A673 (cell line): ENCODE data around the gene ADGRD1. TPM values are rescaled to one million over a fixed set of nuclear protein-coding genes. Genes with fewer than 3 reads are reported as not detected.
A peak's percentile ranks its signal among the peaks of the same experiment; 100 is the strongest.

Experiments used
- BruUV-seq: library from RNA; stranded (reverse); fragments of 400-500 nt; replicated peaks from 2 replicates; lab custom pipeline; 2021; lab: Mats Ljungman, UMichigan
- CTCF ChIA-PET: fragments of 300-600 bp; sonication (Branson Sonifier 250); formaldehyde crosslinking; loops from one replicate; lab custom pipeline; 2022; ENCODE audit warnings: antibody characterized with exemption; lab: Charles Lee
- POLR2A ChIA-PET: fragments of 300-600 bp; sonication (Branson Sonifier 250); formaldehyde crosslinking; loops from one replicate; lab custom pipeline; 2022; ENCODE audit warnings: antibody characterized with exemption; ENCODE audit not compliant: low non-redundant PET; lab: Charles Lee
- DNase-seq: peaks from one replicate; pipeline ENCODE4 v3.0.0-alpha.2; 2015; ENCODE audit warnings: low spot score
- H3K27ac ChIP-seq: fragments of 200-600 bp; sonication (generic); 2 replicates; pipeline ENCODE4 v1.5.1; 2016; ENCODE audit warnings: mixed run types, low read depth, mild to moderate bottlenecking, mixed read lengths, antibody characterized with exemption, low read length; ENCODE audit not compliant: poor library complexity, severe bottlenecking
- H3K27me3 ChIP-seq: fragments of 200-600 bp; sonication (generic); replicated peaks from 2 replicates; pipeline ENCODE4 v1.6.1; 2017; ENCODE audit warnings: mixed run types, low read depth, mild to moderate bottlenecking, mixed read lengths, antibody characterized with exemption, low read length; ENCODE audit not compliant: insufficient read depth, poor library complexity
- H3K36me3 ChIP-seq: fragments of 200-600 bp; sonication (generic); 2 replicates; pipeline ENCODE4 v1.6.1; 2016; ENCODE audit warnings: mixed run types, mild to moderate bottlenecking, mixed read lengths, antibody characterized with exemption, low read length; ENCODE audit not compliant: insufficient read depth, poor library complexity, severe bottlenecking
- H3K4me1 ChIP-seq: fragments of 200-600 bp; sonication (generic); 2 replicates; pipeline ENCODE4 v1.6.1; 2017; ENCODE audit warnings: mixed run types, mild to moderate bottlenecking, mixed read lengths, antibody characterized with exemption, low read length; ENCODE audit not compliant: insufficient read depth, poor library complexity, severe bottlenecking
- H3K4me3 ChIP-seq: fragments of 200-600 bp; sonication (generic); 2 replicates; pipeline ENCODE4 v1.5.1; 2016; ENCODE audit warnings: low read depth, mixed run types, mild to moderate bottlenecking, mixed read lengths, low read length; ENCODE audit not compliant: poor library complexity, severe bottlenecking
- H3K9me3 ChIP-seq: fragments of 200-600 bp; sonication (generic); 2 replicates; pipeline ENCODE4 v1.6.1; 2016; ENCODE audit warnings: mixed run types, low read depth, mild to moderate bottlenecking, mixed read lengths, antibody characterized with exemption, low read length; ENCODE audit not compliant: poor library complexity, severe bottlenecking
- CTCF ChIP-seq: fragments of 300-800, 200-600 bp; sonication (generic); conservative IDR thresholded peaks from 2 replicates; pipeline ENCODE4 v1.5.1; 2017; ENCODE audit warnings: low read depth, mild to moderate bottlenecking, antibody characterized with exemption, low read length, moderate library complexity, mixed read lengths
- EZH2 ChIP-seq: fragments of 200-600 bp; sonication (generic); IDR thresholded peaks from 2 replicates; pipeline ENCODE4 v1.6.1; 2017; ENCODE audit warnings: borderline replicate concordance, low read depth, mild to moderate bottlenecking, mixed read lengths, antibody characterized with exemption, low read length; ENCODE audit not compliant: poor library complexity, severe bottlenecking
- intact Hi-C: fragments of 100-400 bp; cut with micrococcal nuclease; formaldehyde crosslinking; loops from one replicate; pipeline ENCODE4 v1.10.0; 2022; ENCODE audit not compliant: unreplicated experiment
- total RNA-seq: library from RNA; stranded (reverse); gene quantifications from 2 replicates; pipeline ENCODE4 v1.2.3, GENCODE V29; 2021

The ADGRD1 gene
- total RNA-seq, 1 experiment from 2014 or later = not detected

- H3K36me3 ChIP-seq = no peaks in the 10 kb centered on the region
- no peak overlapping the region for H3K4me3 ChIP-seq
- POLR2A ChIA-PET = no interaction called here
- H3K27me3 ChIP-seq = no peaks in the 10 kb centered on the region
- CTCF ChIA-PET = no interaction called here
- BruUV-seq = no TSS peak
- H3K27ac ChIP-seq = no peak overlapping the region
- intact Hi-C loops = no loop called here
- no peaks in the 10 kb centered on the region for H3K4me1 ChIP-seq
- TF ChIP-seq EZH2 (no peak), CTCF (no peak)
- H3K9me3 ChIP-seq = no peaks in the 10 kb centered on the region
- no peak for DNase-seq
Observed at GRCh38 chr12:131163189-131163738, 209.6 kb downstream of the ADGRD1 start.

- Histone ChIP-seq H3K9me3 (no peaks in the 10 kb centered on the region), H3K4me1 (no peaks in the 10 kb centered on the region), H3K27me3 (no peaks in the 10 kb centered on the region), H3K27ac (no peak overlapping the region), H3K4me3 (no peak overlapping the region), H3K36me3 (no peaks in the 10 kb centered on the region)
- CTCF ChIA-PET = no interaction called here
- intact Hi-C loops = no loop called here
- BruUV-seq = no TSS peak
- DNase-seq = peak; percentile 7
- TF ChIP-seq CTCF (no peak), EZH2 (no peak)
- POLR2A ChIA-PET = no interaction called here
Observed at GRCh38 chr12:131164096-131164872, 210.6 kb downstream of the ADGRD1 start.

- no TSS peak for BruUV-seq
- intact Hi-C loops = no loop called here
- no peaks in the 10 kb centered on the region for H3K36me3 ChIP-seq
- no peak for DNase-seq
- TF ChIP-seq EZH2 = no peak
- peaks cover 5% of the 10 kb centered on the region for H3K27me3 ChIP-seq
- CTCF ChIA-PET = no interaction called here
- no peak overlapping the region for H3K27ac ChIP-seq
- H3K4me3 ChIP-seq = no peak overlapping the region
- POLR2A ChIA-PET = no interaction called here
- no peaks in the 10 kb centered on the region for H3K9me3 ChIP-seq
- no peaks in the 10 kb centered on the region for H3K4me1 ChIP-seq
Observed at GRCh38 chr12:131166717-131167116, 213.0 kb downstream of the ADGRD1 start.
